HG03565 (cell line): Measurements from ENCODE around the gene DNASE2.

Source experiments
- ATAC-seq: cut with Tn5 transposase; IDR thresholded peaks from one replicate; pipeline ENCODE4 v1.9.1; 2021; ENCODE audit warnings: mild to moderate bottlenecking, moderate library complexity; ENCODE audit not compliant: unreplicated experiment

The DNASE2 gene

DNA sequence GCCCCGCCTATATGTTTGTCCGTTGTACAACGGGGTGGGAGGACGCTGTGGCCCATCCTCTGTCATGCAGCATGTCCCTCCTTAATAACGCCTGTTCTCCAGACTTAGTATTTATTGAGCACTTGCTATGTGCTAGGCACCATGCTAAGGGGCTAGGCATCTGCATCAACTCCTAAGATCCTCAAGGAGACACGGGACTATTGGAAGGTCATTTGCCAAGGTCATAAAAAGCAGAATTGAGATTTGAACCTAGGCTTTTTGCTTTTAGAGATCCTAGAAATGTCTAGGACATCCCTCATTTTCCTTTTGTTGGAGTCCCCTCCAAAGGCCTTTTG is 44.8 kb downstream of the DNASE2 start:
- ATAC-seq = no peak

GRCh38 chr19:12834976-12835757 is 46.1 kb downstream of the DNASE2 start:
- ATAC-seq = no peak

DNA sequence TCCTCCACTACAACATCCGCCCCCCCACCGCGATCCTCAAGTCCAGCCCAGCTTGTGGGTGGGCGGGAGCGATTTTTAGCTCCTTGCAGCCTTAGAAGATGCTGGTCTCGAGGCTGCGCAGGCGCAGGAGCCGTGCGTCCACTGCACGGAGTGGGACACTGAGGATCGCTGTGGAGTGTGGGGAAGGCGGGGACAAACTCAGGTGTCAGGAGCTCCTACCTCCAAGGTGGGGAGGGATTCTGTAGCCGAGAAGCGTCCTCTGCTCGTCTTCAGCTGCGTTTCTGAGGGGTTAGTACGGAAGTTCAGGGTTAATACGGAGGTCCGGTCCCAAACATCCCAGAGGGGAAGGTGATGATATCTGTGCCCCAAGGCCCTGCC is 46.7 kb downstream of the DNASE2 start, which contains the start of gene RTBDN:
Gene RTBDN, minus strand, starts transcription at position 14 of the 378 bp plus-strand sequence. CDS start 4,600 bp downstream, outside the sequence.
- no peak for ATAC-seq

GRCh38 chr19:12833738-12834565 is 47.3 kb downstream of the DNASE2 start:
- no peak for ATAC-seq

GRCh38 chr19:12833418-12833737 is 47.9 kb downstream of the DNASE2 start:
- ATAC-seq = no peak

DNA sequence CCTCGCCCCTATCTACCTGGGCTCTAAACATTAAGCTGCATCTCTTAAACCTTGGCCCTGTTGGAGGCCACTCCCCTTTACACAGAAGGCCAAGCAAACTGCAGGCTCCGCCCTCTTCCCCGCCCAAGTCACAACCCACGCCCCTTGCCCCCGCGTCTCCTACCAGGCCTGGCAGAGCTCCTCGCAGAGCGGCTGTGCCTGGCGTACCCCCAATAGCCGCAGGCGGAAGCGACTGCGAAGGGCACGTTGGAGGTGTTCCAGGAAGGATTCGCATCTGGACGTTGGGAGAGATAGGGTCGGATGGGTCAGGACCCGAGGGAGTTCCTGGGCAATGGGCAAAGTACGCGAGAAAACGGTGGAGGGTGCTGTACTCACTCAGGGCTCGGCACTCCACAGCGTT is 52.8 kb downstream of the DNASE2 start:
- ATAC-seq = no peak

- ATAC-seq = no peak
These were observed 55.8 kb downstream of the DNASE2 start for GRCh38 chr19:12825254-12826131.
